H9 (cell line): Measurements from ENCODE around the gene PLCH1. TPM values are rescaled to one million over a fixed set of nuclear protein-coding genes. Genes with fewer than 3 reads are reported as not detected.

Experiments used
- DNase-seq: peaks from one replicate; pipeline ENCODE4 v3.0.0-alpha.2; 2017
- H2AFZ ChIP-seq: one replicate; pipeline ENCODE4 v1.6.1; 2013; ENCODE audit warnings: mild to moderate bottlenecking, low read length, control low read depth, moderate library complexity
- H2AK5ac ChIP-seq: 2 replicates; pipeline ENCODE4 v1.6.1; 2013; ENCODE audit warnings: low read length, control low read depth, mixed read lengths; ENCODE audit not compliant: insufficient read length
- H2BK120ac ChIP-seq: one replicate; pipeline ENCODE4 v1.6.1; 2013; ENCODE audit warnings: low read depth, mild to moderate bottlenecking, low read length, control low read depth, inconsistent platforms; ENCODE audit not compliant: poor library complexity, severe bottlenecking
- H2BK12ac ChIP-seq: 2 replicates; pipeline ENCODE4 v1.6.1; 2013; ENCODE audit warnings: low read length, control low read depth, mixed read lengths, low read depth; ENCODE audit not compliant: insufficient read length
- H2BK15ac ChIP-seq: 2 replicates; pipeline ENCODE4 v1.6.1; 2013; ENCODE audit warnings: low read depth, low read length, control low read depth
- H2BK20ac ChIP-seq: one replicate; pipeline ENCODE4 v1.6.1; 2013; ENCODE audit warnings: low read depth, mild to moderate bottlenecking, low read length, control low read depth, inconsistent platforms; ENCODE audit not compliant: poor library complexity, severe bottlenecking
- H2BK5ac ChIP-seq: 2 replicates; pipeline ENCODE4 v1.6.1; 2013; ENCODE audit warnings: low read length, control low read depth, mixed read lengths; ENCODE audit not compliant: insufficient read length
- H3K14ac ChIP-seq: 2 replicates; pipeline ENCODE4 v1.6.1; 2013; ENCODE audit warnings: low read length, control low read depth; ENCODE audit not compliant: insufficient read depth
- H3K18ac ChIP-seq: 2 replicates; pipeline ENCODE4 v1.6.1; 2013; ENCODE audit warnings: low read depth, mild to moderate bottlenecking, mixed read lengths, low read length, control low read depth; ENCODE audit not compliant: insufficient read length
- H3K23ac ChIP-seq: 2 replicates; pipeline ENCODE4 v1.6.1; 2013; ENCODE audit warnings: low read length, control low read depth, mixed read lengths, low read depth; ENCODE audit not compliant: insufficient read length
- H3K23me2 ChIP-seq: 2 replicates; pipeline ENCODE4 v1.6.1; 2013; ENCODE audit warnings: low read depth, mild to moderate bottlenecking, mixed read lengths, low read length, control low read depth; ENCODE audit not compliant: insufficient read length, poor library complexity, severe bottlenecking
- H3K27ac ChIP-seq: 2 replicates; pipeline ENCODE4 v1.5.1; 2013; ENCODE audit warnings: low read length, control low read depth, mixed read lengths, low read depth; ENCODE audit not compliant: insufficient read length
- H3K27me3 ChIP-seq: 2 replicates; pipeline ENCODE4 v1.6.1; 2013; ENCODE audit warnings: low read length, control low read depth, inconsistent platforms; ENCODE audit not compliant: insufficient read depth
- H3K4ac ChIP-seq: 2 replicates; pipeline ENCODE4 v1.6.1; 2013; ENCODE audit warnings: low read depth, mild to moderate bottlenecking, control low read depth, inconsistent platforms, low read length, moderate library complexity
- H3K4me1 ChIP-seq: 2 replicates; pipeline ENCODE4 v1.6.1; 2013; ENCODE audit warnings: low read length, control low read depth, inconsistent platforms; ENCODE audit not compliant: insufficient read depth
- H3K4me2 ChIP-seq: 2 replicates; pipeline ENCODE4 v1.6.1; 2013; ENCODE audit warnings: low read length, control low read depth, mixed read lengths; ENCODE audit not compliant: insufficient read length, insufficient read depth
- H3K56ac ChIP-seq: 2 replicates; pipeline ENCODE4 v1.6.1; 2013; ENCODE audit warnings: low read depth, mild to moderate bottlenecking, mixed read lengths, low read length, control low read depth; ENCODE audit not compliant: insufficient read length
- H3K79me1 ChIP-seq: 2 replicates; pipeline ENCODE4 v1.6.1; 2013; ENCODE audit warnings: low read depth, mild to moderate bottlenecking, moderate library complexity, low read length, control low read depth, inconsistent platforms; ENCODE audit not compliant: insufficient read depth, poor library complexity, severe bottlenecking
- H3K79me2 ChIP-seq: 2 replicates; pipeline ENCODE4 v1.6.1; 2013; ENCODE audit warnings: low read length, control low read depth, inconsistent platforms; ENCODE audit not compliant: insufficient read depth
- H3K9ac ChIP-seq: 2 replicates; pipeline ENCODE4 v1.6.1; 2013; ENCODE audit warnings: low read length, control low read depth, mixed read lengths; ENCODE audit not compliant: insufficient read length; ENCODE audit errors: extremely low read depth
- H3K9me3 ChIP-seq: one replicate; pipeline ENCODE4 v1.6.1; 2013; ENCODE audit warnings: low read depth, low read length, inconsistent platforms; ENCODE audit not compliant: control insufficient read depth
- H3T11ph ChIP-seq: one replicate; pipeline ENCODE4 v1.6.1; 2013; ENCODE audit warnings: mild to moderate bottlenecking, low read length, control low read depth, inconsistent platforms
- H4K20me1 ChIP-seq: one replicate; pipeline ENCODE4 v1.6.1; 2013; ENCODE audit not compliant: control insufficient read depth, insufficient read length, insufficient read depth
- H4K5ac ChIP-seq: 2 replicates; pipeline ENCODE4 v1.6.1; 2013; ENCODE audit warnings: low read depth, mild to moderate bottlenecking, mixed read lengths, low read length, control low read depth; ENCODE audit not compliant: insufficient read length
- H4K8ac ChIP-seq: replicated peaks from 2 replicates; pipeline ENCODE4 v1.6.1; 2013; ENCODE audit warnings: low read length, control low read depth, mixed read lengths, low read depth; ENCODE audit not compliant: insufficient read length
- H4K91ac ChIP-seq: 2 replicates; pipeline ENCODE4 v1.6.1; 2013; ENCODE audit warnings: low read depth, mild to moderate bottlenecking, moderate library complexity, mixed read lengths, low read length, control low read depth; ENCODE audit not compliant: insufficient read length
- H3K27ac Mint-ChIP-seq, 3 experiments: 2 replicates in 2 of 3; 3 replicates in 1 of 3; pipeline ENCODE4 v1.8.0; 2020 to 2021; ENCODE audit warnings: mixed read lengths in 3 of 3, mild to moderate bottlenecking in 1 of 3, moderate library complexity in 1 of 3
- H3K27me3 Mint-ChIP-seq: 2 replicates; pipeline ENCODE4 v1.8.0; 2021; ENCODE audit warnings: low read depth, mild to moderate bottlenecking, moderate library complexity, mixed read lengths
- H3K36me3 Mint-ChIP-seq, 3 experiments: 2 replicates in 2 of 3; 3 replicates in 1 of 3; pipeline ENCODE4 v1.8.0; 2020 to 2021; ENCODE audit warnings: low read depth in 3 of 3, mixed read lengths in 3 of 3; ENCODE audit not compliant: insufficient read depth in 1 of 3
- H3K4me1 Mint-ChIP-seq, 2 experiments: 2 replicates each; pipeline ENCODE4 v1.8.0; 2020; ENCODE audit warnings: mixed read lengths in 2 of 2
- H3K4me3 Mint-ChIP-seq, 2 experiments: 2 replicates in 1 of 2; 3 replicates in 1 of 2; pipeline ENCODE4 v1.8.0; 2020 to 2021; ENCODE audit warnings: mild to moderate bottlenecking in 2 of 2, mixed read lengths in 2 of 2, moderate library complexity in 1 of 2
- H3K9me3 Mint-ChIP-seq, 2 experiments: 2 replicates in 1 of 2; 3 replicates in 1 of 2; pipeline ENCODE4 v1.8.0; 2020; ENCODE audit warnings: mild to moderate bottlenecking in 2 of 2, mixed read lengths in 2 of 2, moderate library complexity in 1 of 2
- CTCF ChIP-seq: fragments of 200-600 bp; sonication (generic); conservative IDR thresholded peaks from 3 replicates; pipeline ENCODE4 v1.8.0; 2021; ENCODE audit warnings: antibody characterized with exemption, mild to moderate bottlenecking
- WGBS: extraction: QIAGEN DNeasy Blood & Tissue Kit; methylation state at CpG from one replicate; pipeline ENCODE4 v1.1.7; 2013; ENCODE audit warnings: missing lambda C conversion rate, low lambda C conversion rate, mixed read lengths; ENCODE audit not compliant: insufficient read length; ENCODE audit errors: extremely low coverage; 5-methylcytosine and 5-hydroxymethylcytosine counted together
- total RNA-seq: library from RNA; stranded (reverse); gene quantifications from 2 replicates; pipeline ENCODE4 v1.2.1, GENCODE V29; 2021

PLCH1 gene
- total RNA-seq, 1 experiment from 2014 or later, result 19.0 TPM

GRCh38 chr3:155792532-155792931 lies 47.7 kb upstream of the PLCH1 start:
- peaks cover 6% of the 10 kb centered on the region; the same call in 1 of the 2 replicates for H3K4me1 ChIP-seq
- peaks cover 11 to 34% (median 13%) of the 10 kb centered on the region in 3 experiments; a peak in 6 of 7 replicates for H3K36me3 Mint-ChIP-seq
- no CpG with 5 or more reads among the region's 1 CpG for WGBS

More at GRCh38 chr3:155792532-155792931, 47.7 kb upstream of the PLCH1 start:
- no peak overlapping the region for H3K4me3 Mint-ChIP-seq
- Histone ChIP-seq H2BK20ac (no peak overlapping the region), H3K9me3 (no peaks in the 10 kb centered on the region), H3K18ac (no peak overlapping the region), H3T11ph (no peak overlapping the region), H3K9ac (no peak overlapping the region), H3K56ac (no peak overlapping the region), H2BK120ac (no peak overlapping the region), H3K23ac (no peak overlapping the region), H3K27ac (no peak overlapping the region), H2AK5ac (no peak overlapping the region), H4K20me1 (no peaks in the 10 kb centered on the region), H3K23me2 (no peaks in the 10 kb centered on the region), H2BK15ac (no peak overlapping the region), H2BK12ac (no peak overlapping the region), H2AFZ (no peak overlapping the region), H2BK5ac (no peak overlapping the region), H3K79me1 (no peaks in the 10 kb centered on the region), H4K8ac (no peak overlapping the region), H3K4me2 (no peak overlapping the region), H3K14ac (no peak overlapping the region), H4K91ac (no peak overlapping the region), H3K79me2 (no peaks in the 10 kb centered on the region), H4K5ac (no peak overlapping the region), H3K27me3 (no peaks in the 10 kb centered on the region), H3K4ac (no peak overlapping the region)
- H3K27me3 Mint-ChIP-seq, result no peaks in the 10 kb centered on the region
- H3K4me1 Mint-ChIP-seq, result peaks cover 12 to 15% of the 10 kb centered on the region in 2 experiments
- TF ChIP-seq CTCF, result no peak
- 0 out of 5 replicates have a peak, but pooled peaks cover 0 to 2% of the 10 kb centered on the region in 2 experiments for H3K9me3 Mint-ChIP-seq
- H3K27ac Mint-ChIP-seq, result peak overlapping the region in 1 of 3 experiments; percentile 5; a peak in 1 of 7 replicates
- no peak for DNase-seq
